H9 (cell line): ENCODE measurements around the gene IL1RAPL1. TPM values are rescaled to one million over a fixed set of nuclear protein-coding genes. Genes with fewer than 3 reads are reported as not detected.

Experiments used
- DNase-seq: peaks from one replicate; pipeline ENCODE4 v3.0.0-alpha.2; 2017
- H2AFZ ChIP-seq: one replicate; pipeline ENCODE4 v1.6.1; 2013; ENCODE audit warnings: mild to moderate bottlenecking, low read length, control low read depth, moderate library complexity
- H2AK5ac ChIP-seq: 2 replicates; pipeline ENCODE4 v1.6.1; 2013; ENCODE audit warnings: low read length, control low read depth, mixed read lengths; ENCODE audit not compliant: insufficient read length
- H2BK120ac ChIP-seq: one replicate; pipeline ENCODE4 v1.6.1; 2013; ENCODE audit warnings: low read depth, mild to moderate bottlenecking, low read length, control low read depth, inconsistent platforms; ENCODE audit not compliant: poor library complexity, severe bottlenecking
- H2BK12ac ChIP-seq: 2 replicates; pipeline ENCODE4 v1.6.1; 2013; ENCODE audit warnings: low read length, control low read depth, mixed read lengths, low read depth; ENCODE audit not compliant: insufficient read length
- H2BK15ac ChIP-seq: 2 replicates; pipeline ENCODE4 v1.6.1; 2013; ENCODE audit warnings: low read depth, low read length, control low read depth
- H2BK20ac ChIP-seq: one replicate; pipeline ENCODE4 v1.6.1; 2013; ENCODE audit warnings: low read depth, mild to moderate bottlenecking, low read length, control low read depth, inconsistent platforms; ENCODE audit not compliant: poor library complexity, severe bottlenecking
- H2BK5ac ChIP-seq: 2 replicates; pipeline ENCODE4 v1.6.1; 2013; ENCODE audit warnings: low read length, control low read depth, mixed read lengths; ENCODE audit not compliant: insufficient read length
- H3K14ac ChIP-seq: 2 replicates; pipeline ENCODE4 v1.6.1; 2013; ENCODE audit warnings: low read length, control low read depth; ENCODE audit not compliant: insufficient read depth
- H3K18ac ChIP-seq: 2 replicates; pipeline ENCODE4 v1.6.1; 2013; ENCODE audit warnings: low read depth, mild to moderate bottlenecking, mixed read lengths, low read length, control low read depth; ENCODE audit not compliant: insufficient read length
- H3K23ac ChIP-seq: 2 replicates; pipeline ENCODE4 v1.6.1; 2013; ENCODE audit warnings: low read length, control low read depth, mixed read lengths, low read depth; ENCODE audit not compliant: insufficient read length
- H3K23me2 ChIP-seq: 2 replicates; pipeline ENCODE4 v1.6.1; 2013; ENCODE audit warnings: low read depth, mild to moderate bottlenecking, mixed read lengths, low read length, control low read depth; ENCODE audit not compliant: insufficient read length, poor library complexity, severe bottlenecking
- H3K27ac ChIP-seq: 2 replicates; pipeline ENCODE4 v1.5.1; 2013; ENCODE audit warnings: low read length, control low read depth, mixed read lengths, low read depth; ENCODE audit not compliant: insufficient read length
- H3K27me3 ChIP-seq: 2 replicates; pipeline ENCODE4 v1.6.1; 2013; ENCODE audit warnings: low read length, control low read depth, inconsistent platforms; ENCODE audit not compliant: insufficient read depth
- H3K4ac ChIP-seq: 2 replicates; pipeline ENCODE4 v1.6.1; 2013; ENCODE audit warnings: low read depth, mild to moderate bottlenecking, control low read depth, inconsistent platforms, low read length, moderate library complexity
- H3K4me1 ChIP-seq: 2 replicates; pipeline ENCODE4 v1.6.1; 2013; ENCODE audit warnings: low read length, control low read depth, inconsistent platforms; ENCODE audit not compliant: insufficient read depth
- H3K4me2 ChIP-seq: 2 replicates; pipeline ENCODE4 v1.6.1; 2013; ENCODE audit warnings: low read length, control low read depth, mixed read lengths; ENCODE audit not compliant: insufficient read length, insufficient read depth
- H3K56ac ChIP-seq: 2 replicates; pipeline ENCODE4 v1.6.1; 2013; ENCODE audit warnings: low read depth, mild to moderate bottlenecking, mixed read lengths, low read length, control low read depth; ENCODE audit not compliant: insufficient read length
- H3K79me1 ChIP-seq: 2 replicates; pipeline ENCODE4 v1.6.1; 2013; ENCODE audit warnings: low read depth, mild to moderate bottlenecking, moderate library complexity, low read length, control low read depth, inconsistent platforms; ENCODE audit not compliant: insufficient read depth, poor library complexity, severe bottlenecking
- H3K79me2 ChIP-seq: 2 replicates; pipeline ENCODE4 v1.6.1; 2013; ENCODE audit warnings: low read length, control low read depth, inconsistent platforms; ENCODE audit not compliant: insufficient read depth
- H3K9ac ChIP-seq: 2 replicates; pipeline ENCODE4 v1.6.1; 2013; ENCODE audit warnings: low read length, control low read depth, mixed read lengths; ENCODE audit not compliant: insufficient read length; ENCODE audit errors: extremely low read depth
- H3K9me3 ChIP-seq: one replicate; pipeline ENCODE4 v1.6.1; 2013; ENCODE audit warnings: low read depth, low read length, inconsistent platforms; ENCODE audit not compliant: control insufficient read depth
- H3T11ph ChIP-seq: one replicate; pipeline ENCODE4 v1.6.1; 2013; ENCODE audit warnings: mild to moderate bottlenecking, low read length, control low read depth, inconsistent platforms
- H4K20me1 ChIP-seq: one replicate; pipeline ENCODE4 v1.6.1; 2013; ENCODE audit not compliant: control insufficient read depth, insufficient read length, insufficient read depth
- H4K5ac ChIP-seq: 2 replicates; pipeline ENCODE4 v1.6.1; 2013; ENCODE audit warnings: low read depth, mild to moderate bottlenecking, mixed read lengths, low read length, control low read depth; ENCODE audit not compliant: insufficient read length
- H4K8ac ChIP-seq: replicated peaks from 2 replicates; pipeline ENCODE4 v1.6.1; 2013; ENCODE audit warnings: low read length, control low read depth, mixed read lengths, low read depth; ENCODE audit not compliant: insufficient read length
- H4K91ac ChIP-seq: 2 replicates; pipeline ENCODE4 v1.6.1; 2013; ENCODE audit warnings: low read depth, mild to moderate bottlenecking, moderate library complexity, mixed read lengths, low read length, control low read depth; ENCODE audit not compliant: insufficient read length
- H3K27ac Mint-ChIP-seq, 3 experiments: 2 replicates in 2 of 3; 3 replicates in 1 of 3; pipeline ENCODE4 v1.8.0; 2020 to 2021; ENCODE audit warnings: mixed read lengths in 3 of 3, mild to moderate bottlenecking in 1 of 3, moderate library complexity in 1 of 3
- H3K27me3 Mint-ChIP-seq: 2 replicates; pipeline ENCODE4 v1.8.0; 2021; ENCODE audit warnings: low read depth, mild to moderate bottlenecking, moderate library complexity, mixed read lengths
- H3K36me3 Mint-ChIP-seq, 3 experiments: 2 replicates in 2 of 3; 3 replicates in 1 of 3; pipeline ENCODE4 v1.8.0; 2020 to 2021; ENCODE audit warnings: low read depth in 3 of 3, mixed read lengths in 3 of 3; ENCODE audit not compliant: insufficient read depth in 1 of 3
- H3K4me1 Mint-ChIP-seq, 2 experiments: 2 replicates each; pipeline ENCODE4 v1.8.0; 2020; ENCODE audit warnings: mixed read lengths in 2 of 2
- H3K4me3 Mint-ChIP-seq, 2 experiments: 2 replicates in 1 of 2; 3 replicates in 1 of 2; pipeline ENCODE4 v1.8.0; 2020 to 2021; ENCODE audit warnings: mild to moderate bottlenecking in 2 of 2, mixed read lengths in 2 of 2, moderate library complexity in 1 of 2
- H3K9me3 Mint-ChIP-seq, 2 experiments: 2 replicates in 1 of 2; 3 replicates in 1 of 2; pipeline ENCODE4 v1.8.0; 2020; ENCODE audit warnings: mild to moderate bottlenecking in 2 of 2, mixed read lengths in 2 of 2, moderate library complexity in 1 of 2
- WGBS: extraction: QIAGEN DNeasy Blood & Tissue Kit; methylation state at CpG from one replicate; pipeline ENCODE4 v1.1.7; 2013; ENCODE audit warnings: missing lambda C conversion rate, low lambda C conversion rate, mixed read lengths; ENCODE audit not compliant: insufficient read length; ENCODE audit errors: extremely low coverage; 5-methylcytosine and 5-hydroxymethylcytosine counted together
- total RNA-seq: library from RNA; stranded (reverse); gene quantifications from 2 replicates; pipeline ENCODE4 v1.2.1, GENCODE V29; 2021
- TF ChIP-seq, protein P1 (sequence below): fragments of 200-600 bp; sonication (generic); conservative IDR thresholded peaks from 3 replicates; pipeline ENCODE4 v1.8.0; 2021; ENCODE audit warnings: antibody characterized with exemption, mild to moderate bottlenecking

Gene IL1RAPL1
- total RNA-seq, 1 experiment from 2014 or later = 0.31 TPM

DNA sequence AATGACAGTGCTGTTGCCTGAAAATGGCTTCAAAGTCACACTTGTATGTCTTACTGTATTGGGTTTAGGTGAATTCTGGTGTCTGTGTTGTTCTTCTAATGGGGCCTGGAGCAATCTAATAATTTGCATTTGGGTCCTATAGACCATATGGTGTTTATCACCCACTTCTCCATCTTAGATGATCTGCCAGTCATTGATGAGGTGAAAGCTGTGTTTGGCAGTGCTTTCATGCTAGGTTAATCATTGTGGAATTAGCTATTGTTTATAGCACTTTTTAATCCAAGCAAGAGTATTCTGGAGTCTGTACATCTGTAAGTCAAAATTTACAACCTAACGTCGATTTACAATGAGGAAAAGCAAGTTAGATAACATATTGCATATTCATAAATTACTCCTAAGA, 1055.9 kb downstream of the IL1RAPL1 start:
- Histone ChIP-seq H3T11ph (no peak overlapping the region), H2BK15ac (no peak overlapping the region), H2BK120ac (no peak overlapping the region), H3K23me2 (no peaks in the 10 kb centered on the region), H4K5ac (no peak overlapping the region), H3K56ac (no peak overlapping the region), H4K91ac (no peak overlapping the region), H2AK5ac (no peak overlapping the region), H4K20me1 (no peaks in the 10 kb centered on the region), H3K4me2 (no peak overlapping the region), H3K4ac (no peak overlapping the region), H3K79me2 (no peaks in the 10 kb centered on the region), H3K27me3 (no peaks in the 10 kb centered on the region), H3K14ac (no peak overlapping the region), H2BK20ac (no peak overlapping the region), H3K18ac (no peak overlapping the region), H3K9me3 (no peaks in the 10 kb centered on the region), H3K27ac (no peak overlapping the region), H3K4me1 (no peaks in the 10 kb centered on the region), H2BK12ac (no peak overlapping the region), H3K79me1 (no peaks in the 10 kb centered on the region), H3K23ac (no peak overlapping the region), H3K9ac (no peak overlapping the region), H2AFZ (no peak overlapping the region), H2BK5ac (no peak overlapping the region), H4K8ac (no peak overlapping the region)
- Mint-ChIP-seq H3K27me3 (no peaks in the 10 kb centered on the region; the same call in 1 of the 2 replicates), H3K36me3 (peaks cover 0 to 5% (median 0%) of the 10 kb centered on the region in 3 experiments; a peak in 3 of 7 replicates), H3K4me1 (no peaks in the 10 kb centered on the region), H3K27ac (no peak overlapping the region), H3K9me3 (peaks cover 13 to 60% of the 10 kb centered on the region in 2 experiments), H3K4me3 (no peak overlapping the region)
- TF ChIP-seq, protein P1, sequence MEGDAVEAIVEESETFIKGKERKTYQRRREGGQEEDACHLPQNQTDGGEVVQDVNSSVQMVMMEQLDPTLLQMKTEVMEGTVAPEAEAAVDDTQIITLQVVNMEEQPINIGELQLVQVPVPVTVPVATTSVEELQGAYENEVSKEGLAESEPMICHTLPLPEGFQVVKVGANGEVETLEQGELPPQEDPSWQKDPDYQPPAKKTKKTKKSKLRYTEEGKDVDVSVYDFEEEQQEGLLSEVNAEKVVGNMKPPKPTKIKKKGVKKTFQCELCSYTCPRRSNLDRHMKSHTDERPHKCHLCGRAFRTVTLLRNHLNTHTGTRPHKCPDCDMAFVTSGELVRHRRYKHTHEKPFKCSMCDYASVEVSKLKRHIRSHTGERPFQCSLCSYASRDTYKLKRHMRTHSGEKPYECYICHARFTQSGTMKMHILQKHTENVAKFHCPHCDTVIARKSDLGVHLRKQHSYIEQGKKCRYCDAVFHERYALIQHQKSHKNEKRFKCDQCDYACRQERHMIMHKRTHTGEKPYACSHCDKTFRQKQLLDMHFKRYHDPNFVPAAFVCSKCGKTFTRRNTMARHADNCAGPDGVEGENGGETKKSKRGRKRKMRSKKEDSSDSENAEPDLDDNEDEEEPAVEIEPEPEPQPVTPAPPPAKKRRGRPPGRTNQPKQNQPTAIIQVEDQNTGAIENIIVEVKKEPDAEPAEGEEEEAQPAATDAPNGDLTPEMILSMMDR = no peak
- DNase-seq = no peak
- WGBS = no CpG with 5 or more reads among the region's 2 CpGs
